A549 (cell line): Measurements from ENCODE around the gene KIF16B. TPM values are rescaled to one million over a fixed set of nuclear protein-coding genes. Genes with fewer than 3 reads are reported as not detected.

ENCODE experiments used
- ATAC-seq, 2 experiments: fragments of 200-7000 bp in 1 of 2; fragments of >200 bp in 1 of 2; cut with Nextera tagmentation in 1 of 2; cut with Tn5 transposase in 1 of 2; 3 replicates each; pipeline versions ENCODE4 v1.8.0 to v1.9.1; 2018 to 2020; ENCODE audit warnings: mild to moderate bottlenecking in 1 of 2, moderate library complexity in 1 of 2
- CTCF ChIA-PET: fragments of 300-600 bp; sonication (Branson Sonifier 250); formaldehyde crosslinking; extraction: SDS; loops from one replicate; lab custom pipeline; 2021; ENCODE audit warnings: antibody characterized with exemption, inconsistent platforms; lab: Yijun Ruan, JAX
- POLR2A ChIA-PET: fragments of 350-600 bp; formaldehyde crosslinking; extraction: SDS; loops from one replicate; lab custom pipeline; 2021; ENCODE audit warnings: antibody characterized with exemption, inconsistent platforms; lab: Yijun Ruan, JAX
- DNase-seq, 2 experiments: peaks; one replicate each; pipeline versions ENCODE4 v3.0.0 to v3.0.0-alpha.2; 2011 to 2016; ENCODE audit warnings: low read depth in 1 of 2, low spot score in 1 of 2
- FAIRE-seq: peaks from 2 replicates; lab custom pipeline; 2011; peaks lifted over from hg19 to GRCh38; lab: Jason Lieb, UNC
- H3K27ac ChIP-seq, 2 experiments: fragments of >200 bp; sonication (Bioruptor Twin); formaldehyde crosslinking; 3 replicates each; pipeline ENCODE4 v1.5.1; 2016 to 2017
- H3K4me1 ChIP-seq: fragments of >200 bp; sonication (Bioruptor Twin); formaldehyde crosslinking; 3 replicates; pipeline ENCODE4 v1.6.1; 2016
- H3K4me2 ChIP-seq: fragments of >200 bp; sonication (Bioruptor Twin); formaldehyde crosslinking; 3 replicates; pipeline ENCODE4 v1.6.1; 2016
- H3K4me3 ChIP-seq: fragments of >200 bp; sonication (Bioruptor Twin); formaldehyde crosslinking; 3 replicates; pipeline ENCODE4 v1.5.1; 2016
- H3K9me3 ChIP-seq: fragments of >200 bp; sonication (Bioruptor Twin); formaldehyde crosslinking; 3 replicates; pipeline ENCODE4 v1.6.1; 2016
- CBX8 ChIP-seq: fragments of 200-600 bp; sonication (generic); IDR thresholded peaks from 2 replicates; pipeline ENCODE4 v1.6.1; 2016
- CHD4 ChIP-seq: fragments of 200-600 bp; sonication (generic); IDR thresholded peaks from 2 replicates; pipeline ENCODE4 v1.6.1; 2016; ENCODE audit warnings: antibody characterized with exemption, mild to moderate bottlenecking, borderline replicate concordance
- EHF ChIP-seq: fragments of 250-450 bp; sonication (Bioruptor Pico); IDR thresholded peaks from 2 replicates; pipeline ENCODE4 v1.5.0; 2020; ENCODE audit warnings: mild to moderate bottlenecking
- EP300 ChIP-seq, 2 experiments: fragments of >200 bp; sonication (Bioruptor Twin); formaldehyde crosslinking; IDR thresholded peaks; 2 replicates in 1 of 2; 3 replicates in 1 of 2; pipeline ENCODE4 v1.6.1; 2016 to 2017
- HDAC2 ChIP-seq: fragments of 200-600 bp; sonication (generic); IDR thresholded peaks from 2 replicates; pipeline ENCODE4 v1.6.1; 2016
- HEYL ChIP-seq: fragments of 250-450 bp; sonication (Bioruptor Pico); IDR thresholded peaks from 2 replicates; pipeline ENCODE4 v1.8.0; 2021; ENCODE audit warnings: mild to moderate bottlenecking, moderate library complexity
- HOXB5 ChIP-seq: fragments of 250-450 bp; sonication (Bioruptor Pico); IDR thresholded peaks from 2 replicates; pipeline ENCODE4 v1.5.0; 2020; ENCODE audit warnings: mild to moderate bottlenecking, moderate library complexity
- JUN ChIP-seq, 2 experiments: fragments of >200 bp; sonication (Bioruptor Twin); formaldehyde crosslinking; IDR thresholded peaks; 2 replicates in 1 of 2; 3 replicates in 1 of 2; pipeline ENCODE4 v1.6.1; 2016 to 2017
- KDM1A ChIP-seq: fragments of 200-600 bp; sonication (generic); IDR thresholded peaks from 2 replicates; pipeline ENCODE4 v1.6.1; 2016; ENCODE audit warnings: low read depth, mild to moderate bottlenecking
- MAZ ChIP-seq: fragments of 150-350 bp; IDR thresholded peaks from 2 replicates; pipeline ENCODE4 v1.6.1; 2014; ENCODE audit warnings: antibody characterized with exemption, low read depth, low read length, borderline replicate concordance
- NPAS2 ChIP-seq: fragments of 250-450 bp; sonication (Bioruptor Pico); IDR thresholded peaks from 2 replicates; pipeline ENCODE4 v1.8.0; 2022; ENCODE audit warnings: mild to moderate bottlenecking, moderate library complexity, borderline replicate concordance
- NR3C1 ChIP-seq: fragments of >200 bp; sonication (Bioruptor Twin); formaldehyde crosslinking; IDR thresholded peaks from 3 replicates; pipeline ENCODE4 v1.6.1; 2017
- POLR2A ChIP-seq: IDR thresholded peaks from 2 replicates; pipeline ENCODE4 v1.6.1; 2012; ENCODE audit warnings: mild to moderate bottlenecking, low read length
- POLR2AphosphoS2 ChIP-seq: conservative IDR thresholded peaks from 2 replicates; pipeline ENCODE4 v1.6.1; 2012; ENCODE audit warnings: low read length, improper control_type of control experiment, inconsistent platforms
- RFX5 ChIP-seq: fragments of 450-650 bp; IDR thresholded peaks from 2 replicates; pipeline ENCODE4 v1.7.1; 2014; ENCODE audit warnings: antibody characterized with exemption, mild to moderate bottlenecking, moderate library complexity
- RNF2 ChIP-seq: fragments of 200-600 bp; sonication (generic); IDR thresholded peaks from 2 replicates; pipeline ENCODE4 v1.6.1; 2016; ENCODE audit warnings: low read depth, mild to moderate bottlenecking, antibody characterized with exemption, moderate library complexity, borderline replicate concordance
- SMC3 ChIP-seq: fragments of >200 bp; sonication (Bioruptor Twin); formaldehyde crosslinking; IDR thresholded peaks from 3 replicates; pipeline ENCODE4 v1.6.1; 2018; ENCODE audit warnings: inconsistent platforms
- SREBF2 ChIP-seq: fragments of 450-650 bp; IDR thresholded peaks from 2 replicates; pipeline ENCODE4 v1.6.1; 2014; ENCODE audit warnings: mild to moderate bottlenecking, moderate library complexity
- ZC3H11A ChIP-seq: fragments of 450-650 bp; IDR thresholded peaks from 2 replicates; pipeline ENCODE4 v1.6.1; 2014; ENCODE audit warnings: antibody characterized with exemption, mild to moderate bottlenecking
- ZSCAN20 ChIP-seq: fragments of 250-450 bp; sonication (Bioruptor Pico); IDR thresholded peaks from 2 replicates; pipeline ENCODE4 v1.8.0; 2022; ENCODE audit warnings: mild to moderate bottlenecking, moderate library complexity
- WGBS: methylation state at CpG from one replicate; pipeline ENCODE4 v1.1.6; 2017; ENCODE audit errors: missing lambda C conversion rate; 5-methylcytosine and 5-hydroxymethylcytosine counted together
- polyA plus RNA-seq, 4 experiments: library from polyadenylated mRNA; depleted of rRNA in 3 of 4; stranded (reverse); fragments of >200 nt; fragmentation: RNase III in 1 of 4; extraction: RNeasy Plus Mini Kit Qiagen cat#74134 plus additional on column Dnase treatment in 1 of 4; gene quantifications; 2 replicates in 3 of 4; 3 replicates in 1 of 4; pipeline ENCODE4 v1.2.3, GENCODE V29; 2011 to 2017
- TF ChIP-seq, protein P1 (sequence below): fragments of >200 bp; sonication (Bioruptor Twin); formaldehyde crosslinking; IDR thresholded peaks from 3 replicates; pipeline ENCODE4 v1.6.1; 2016
- TF ChIP-seq, protein P2 (sequence below): fragments of 250-450 bp; sonication (Bioruptor Pico); IDR thresholded peaks from 2 replicates; pipeline ENCODE4 v1.5.0; 2020; ENCODE audit warnings: low read depth, mild to moderate bottlenecking, moderate library complexity
- TF ChIP-seq, protein P3 (sequence below): IDR thresholded peaks from 2 replicates; pipeline ENCODE4 v1.6.1; 2012
- TF ChIP-seq, protein P4 (sequence below): IDR thresholded peaks from 2 replicates; pipeline ENCODE4 v1.6.1; 2012; ENCODE audit warnings: low read depth, borderline replicate concordance

The KIF16B gene
- polyA plus RNA-seq, 2 of the 4 experiments (the other 2 are of a cell fraction): 14.1 to 23.3 TPM

DNA sequence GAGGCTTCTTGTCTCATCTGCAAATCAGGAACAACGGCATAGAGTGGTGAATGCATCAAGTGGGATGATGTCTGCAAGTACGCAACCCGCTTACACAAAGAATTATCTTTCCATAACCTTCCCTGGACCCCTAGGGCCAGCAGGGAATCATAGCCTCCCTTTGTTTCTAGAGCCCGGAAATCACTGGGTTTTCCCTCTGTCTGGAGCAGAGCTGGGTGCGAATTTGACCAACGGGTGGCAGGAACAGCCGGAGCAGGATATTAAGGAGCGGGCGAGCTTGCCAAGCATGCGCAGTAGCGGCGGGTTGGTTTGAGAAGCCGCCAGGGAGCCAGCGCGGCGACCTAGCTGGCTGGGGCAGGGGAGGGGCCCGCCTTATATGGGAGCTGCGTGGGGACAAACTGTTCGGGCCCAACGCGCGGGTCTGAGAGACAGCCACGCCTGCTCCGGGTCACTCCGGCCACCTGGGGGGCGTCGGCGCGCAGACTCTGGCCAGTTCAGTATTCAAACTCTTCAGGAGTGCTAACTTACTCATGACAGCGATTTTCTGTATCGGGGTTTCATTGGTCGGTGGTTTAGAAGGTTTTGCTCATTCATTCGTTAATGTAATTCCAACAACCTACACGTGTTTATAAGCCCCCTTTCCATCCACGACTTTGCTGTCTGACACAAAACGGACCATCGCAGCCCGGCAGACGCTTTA, 1.6 kb upstream of the KIF16B start:
- 6% methylated on average over 34 of the region's 39 CpGs for WGBS
- TF ChIP-seq HDAC2: no peak
- TF ChIP-seq, protein P1, sequence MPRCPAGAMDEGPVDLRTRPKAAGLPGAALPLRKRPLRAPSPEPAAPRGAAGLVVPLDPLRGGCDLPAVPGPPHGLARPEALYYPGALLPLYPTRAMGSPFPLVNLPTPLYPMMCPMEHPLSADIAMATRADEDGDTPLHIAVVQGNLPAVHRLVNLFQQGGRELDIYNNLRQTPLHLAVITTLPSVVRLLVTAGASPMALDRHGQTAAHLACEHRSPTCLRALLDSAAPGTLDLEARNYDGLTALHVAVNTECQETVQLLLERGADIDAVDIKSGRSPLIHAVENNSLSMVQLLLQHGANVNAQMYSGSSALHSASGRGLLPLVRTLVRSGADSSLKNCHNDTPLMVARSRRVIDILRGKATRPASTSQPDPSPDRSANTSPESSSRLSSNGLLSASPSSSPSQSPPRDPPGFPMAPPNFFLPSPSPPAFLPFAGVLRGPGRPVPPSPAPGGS: 0 out of 3 replicates have a peak, but pooled peaks have one; percentile 47
- peak; percentile 69 for TF ChIP-seq POLR2A
- no peak for TF ChIP-seq RNF2
- no peak for TF ChIP-seq SREBF2
- TF ChIP-seq, protein P2, sequence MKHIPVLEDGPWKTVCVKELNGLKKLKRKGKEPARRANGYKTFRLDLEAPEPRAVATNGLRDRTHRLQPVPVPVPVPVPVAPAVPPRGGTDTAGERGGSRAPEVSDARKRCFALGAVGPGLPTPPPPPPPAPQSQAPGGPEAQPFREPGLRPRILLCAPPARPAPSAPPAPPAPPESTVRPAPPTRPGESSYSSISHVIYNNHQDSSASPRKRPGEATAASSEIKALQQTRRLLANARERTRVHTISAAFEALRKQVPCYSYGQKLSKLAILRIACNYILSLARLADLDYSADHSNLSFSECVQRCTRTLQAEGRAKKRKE (CRISPR knock-in tag): no peak
- peak; percentile 91 for TF ChIP-seq CHD4
- no peak for TF ChIP-seq EP300 (IDR thresholded peaks at IDR 0.05)
- TF ChIP-seq, protein P3, sequence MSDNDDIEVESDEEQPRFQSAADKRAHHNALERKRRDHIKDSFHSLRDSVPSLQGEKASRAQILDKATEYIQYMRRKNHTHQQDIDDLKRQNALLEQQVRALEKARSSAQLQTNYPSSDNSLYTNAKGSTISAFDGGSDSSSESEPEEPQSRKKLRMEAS: peak; percentile 85
- TF ChIP-seq CBX8: no peak
- no peak for TF ChIP-seq POLR2AphosphoS2
- TF ChIP-seq KDM1A: peak; percentile 63; the same call in 1 of the 2 replicates
- no peak for TF ChIP-seq EHF
- 0 out of 2 replicates have a peak, but pooled peaks have one; percentile 15 for TF ChIP-seq RFX5
- peak in 1 of 2 experiments; percentile 75; a peak in 2 of 5 replicates for TF ChIP-seq JUN (IDR thresholded peaks at IDR 0.05)
- Histone ChIP-seq H3K9me3 (no peaks in the 10 kb centered on the region), H3K4me3 (peak overlapping the region; percentile 63), H3K4me1 (peaks cover 24% of the 10 kb centered on the region; the same call in 2 of the 3 replicates), H3K27ac (peak overlapping the region; percentile 90 to 92), H3K4me2 (peak overlapping the region; percentile 85)
- FAIRE-seq (peak; percentile 73), DNase-seq (peak; percentile 94 to 99), ATAC-seq (peak; percentile 74 to 87)
- POLR2A ChIA-PET: interaction anchor here (0.6 to 1.7 kb wide), 5 partner anchors 24 to 1651 kb away, joined by 3 to 11 read pairs (median 5); no protein-coding TSS in a partner anchor
- CTCF ChIA-PET: interaction anchor here (0.8 to 2.8 kb wide), 8 partner anchors 16 to 186 kb away, joined by 3 to 14 read pairs (median 3); no protein-coding TSS in a partner anchor

DNA sequence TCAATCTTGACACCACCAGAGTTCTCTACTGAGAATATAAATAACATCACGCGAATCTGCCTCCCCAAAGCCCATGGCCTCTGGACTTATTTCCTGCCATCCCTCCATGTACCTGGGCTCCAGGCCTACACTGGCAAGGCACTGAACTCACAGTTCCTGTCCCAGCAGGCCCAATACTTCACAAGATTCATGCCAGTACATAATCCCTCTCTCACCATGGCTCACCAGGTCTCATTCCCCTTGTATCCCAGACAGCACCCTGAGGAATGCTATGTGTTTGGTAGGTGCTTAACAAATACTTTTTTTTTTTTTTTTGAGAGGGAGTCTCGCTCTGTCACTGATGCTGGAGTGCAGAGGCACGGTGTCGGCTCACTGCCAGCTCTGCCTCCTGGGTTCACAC, 1.9 kb downstream of the KIF16B start:
- POLR2A ChIA-PET: no interaction called here
- FAIRE-seq (no peak), DNase-seq (no peak), ATAC-seq (no peak)
- Histone ChIP-seq H3K4me1 (peaks cover 29% of the 10 kb centered on the region), H3K4me2 (peak overlapping the region; percentile 85; the same call in 2 of the 3 replicates), H3K27ac (no peak overlapping the region), H3K9me3 (no peaks in the 10 kb centered on the region), H3K4me3 (no peak overlapping the region)
- CTCF ChIA-PET: no interaction called here
- 97% methylated on average over 5 of the region's 5 CpGs for WGBS
- TF ChIP-seq, protein P2 (CRISPR knock-in tag): no peak
- TF ChIP-seq EP300 (IDR thresholded peaks at IDR 0.05) (no peak), NR3C1 (no peak), RFX5 (no peak), SMC3 (no peak), MAZ (no peak), ZC3H11A (no peak), HEYL (CRISPR knock-in tag) (no peak), SREBF2 (no peak), NPAS2 (CRISPR knock-in tag) (no peak), JUN (IDR thresholded peaks at IDR 0.05) (no peak), HOXB5 (no peak), ZSCAN20 (no peak)
- TF ChIP-seq, protein P4, sequence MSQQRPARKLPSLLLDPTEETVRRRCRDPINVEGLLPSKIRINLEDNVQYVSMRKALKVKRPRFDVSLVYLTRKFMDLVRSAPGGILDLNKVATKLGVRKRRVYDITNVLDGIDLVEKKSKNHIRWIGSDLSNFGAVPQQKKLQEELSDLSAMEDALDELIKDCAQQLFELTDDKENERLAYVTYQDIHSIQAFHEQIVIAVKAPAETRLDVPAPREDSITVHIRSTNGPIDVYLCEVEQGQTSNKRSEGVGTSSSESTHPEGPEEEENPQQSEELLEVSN: no peak
